Neural crest cell (in vitro differentiated cells): ENCODE results near the gene CTSE. TPM values are rescaled to one million over a fixed set of nuclear protein-coding genes. Genes with fewer than 3 reads are reported as not detected.
"Not testable (repeated sequence)": the region's sequence is repeated elsewhere in the genome, so short reads cannot be mapped to it uniquely, and the experiment has no call there.

Source experiments
- DNase-seq: peaks from one replicate; pipeline ENCODE4 v3.0.0; 2021; ENCODE audit warnings: low read depth, mixed read lengths, low spot score
- H3K27ac Mint-ChIP-seq: one replicate; pipeline ENCODE4 v1.8.0; 2021; ENCODE audit warnings: mild to moderate bottlenecking, mixed read lengths; ENCODE audit not compliant: unreplicated experiment
- H3K27me3 Mint-ChIP-seq: 2 replicates; pipeline ENCODE4 v1.8.0; 2021; ENCODE audit warnings: low read depth, mild to moderate bottlenecking, mixed read lengths
- H3K36me3 Mint-ChIP-seq: 2 replicates; pipeline ENCODE4 v1.8.0; 2021; ENCODE audit warnings: low read depth, mild to moderate bottlenecking, mixed read lengths
- H3K4me1 Mint-ChIP-seq: 2 replicates; pipeline ENCODE4 v1.8.0; 2021; ENCODE audit warnings: mixed read lengths
- H3K4me3 Mint-ChIP-seq: one replicate; pipeline ENCODE4 v1.8.0; 2021; ENCODE audit warnings: mild to moderate bottlenecking, mixed read lengths
- H3K9me3 Mint-ChIP-seq: 2 replicates; pipeline ENCODE4 v1.8.0; 2021; ENCODE audit warnings: mixed read lengths
- total RNA-seq: library from RNA; stranded (reverse); gene quantifications from 2 replicates; pipeline ENCODE4 v1.2.1, GENCODE V29; 2021
- TF ChIP-seq, protein P1 (sequence below): fragments of 200-600 bp; sonication (generic); conservative IDR thresholded peaks from 2 replicates; pipeline ENCODE4 v1.5.0; 2021; ENCODE audit warnings: antibody characterized with exemption, mild to moderate bottlenecking

The CTSE gene
- total RNA-seq, 1 donor from 2014 or later: not detected

DNA sequence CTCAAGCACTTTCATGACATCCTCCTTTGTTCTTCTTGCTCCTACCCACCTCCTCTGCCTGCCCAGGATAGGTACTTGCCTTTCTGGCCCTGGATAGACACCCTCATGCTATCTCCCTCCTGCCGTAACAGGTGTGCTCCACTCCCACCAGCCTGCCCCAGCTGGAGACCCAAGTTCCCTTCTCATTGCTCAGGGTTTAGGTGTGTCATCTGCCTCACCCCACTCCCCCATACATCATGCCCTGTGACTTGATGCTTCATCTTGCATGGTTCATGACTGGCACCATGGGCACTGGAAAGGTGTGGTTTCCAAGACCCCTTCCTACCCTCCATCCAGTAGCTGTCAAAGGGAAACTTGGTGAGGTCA, 35.2 kb upstream of the CTSE start:
- Mint-ChIP-seq H3K4me3 (no peak overlapping the region), H3K9me3 (peaks cover 5% of the 10 kb centered on the region), H3K36me3 (peaks cover 10% of the 10 kb centered on the region), H3K4me1 (peaks cover 27% of the 10 kb centered on the region), H3K27ac (no peak overlapping the region), H3K27me3 (no peaks in the 10 kb centered on the region)
- TF ChIP-seq, protein P1, sequence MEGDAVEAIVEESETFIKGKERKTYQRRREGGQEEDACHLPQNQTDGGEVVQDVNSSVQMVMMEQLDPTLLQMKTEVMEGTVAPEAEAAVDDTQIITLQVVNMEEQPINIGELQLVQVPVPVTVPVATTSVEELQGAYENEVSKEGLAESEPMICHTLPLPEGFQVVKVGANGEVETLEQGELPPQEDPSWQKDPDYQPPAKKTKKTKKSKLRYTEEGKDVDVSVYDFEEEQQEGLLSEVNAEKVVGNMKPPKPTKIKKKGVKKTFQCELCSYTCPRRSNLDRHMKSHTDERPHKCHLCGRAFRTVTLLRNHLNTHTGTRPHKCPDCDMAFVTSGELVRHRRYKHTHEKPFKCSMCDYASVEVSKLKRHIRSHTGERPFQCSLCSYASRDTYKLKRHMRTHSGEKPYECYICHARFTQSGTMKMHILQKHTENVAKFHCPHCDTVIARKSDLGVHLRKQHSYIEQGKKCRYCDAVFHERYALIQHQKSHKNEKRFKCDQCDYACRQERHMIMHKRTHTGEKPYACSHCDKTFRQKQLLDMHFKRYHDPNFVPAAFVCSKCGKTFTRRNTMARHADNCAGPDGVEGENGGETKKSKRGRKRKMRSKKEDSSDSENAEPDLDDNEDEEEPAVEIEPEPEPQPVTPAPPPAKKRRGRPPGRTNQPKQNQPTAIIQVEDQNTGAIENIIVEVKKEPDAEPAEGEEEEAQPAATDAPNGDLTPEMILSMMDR: no peak
- DNase-seq: no peak

DNA sequence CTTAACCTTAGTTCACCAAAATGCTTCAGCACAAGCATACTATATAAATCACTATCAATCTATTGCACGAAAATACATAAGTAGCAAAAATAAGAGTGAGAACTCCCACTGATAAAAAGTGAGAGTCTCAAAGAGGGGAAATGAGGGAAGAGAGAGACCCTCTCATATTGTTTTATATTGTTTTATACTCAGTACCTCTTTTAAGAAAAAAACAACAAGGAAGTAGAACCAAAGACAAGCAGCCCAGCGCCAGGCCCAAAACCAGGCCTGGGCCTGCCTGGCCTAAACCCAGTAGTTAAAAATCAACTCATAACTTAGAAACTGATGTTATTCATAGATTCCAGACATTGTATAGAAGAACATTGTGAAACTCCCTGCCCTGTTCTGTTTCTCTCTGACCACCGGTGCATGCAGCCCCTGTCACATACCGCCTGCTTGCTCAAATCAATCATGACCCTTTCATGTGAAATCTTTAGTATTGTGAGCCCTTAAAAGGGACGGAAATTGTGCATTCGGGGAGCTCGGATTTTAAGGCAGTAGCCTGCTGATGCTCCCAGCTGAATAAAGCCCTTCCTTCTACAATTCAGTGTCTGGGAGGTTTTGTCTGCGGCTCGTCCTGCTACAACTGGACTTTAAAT, 34.7 kb upstream of the CTSE start:
- Mint-ChIP-seq H3K4me1 (peaks cover 28% of the 10 kb centered on the region), H3K36me3 (peaks cover 10% of the 10 kb centered on the region)
- DNase-seq, H3K4me3 Mint-ChIP-seq, H3K27ac Mint-ChIP-seq, H3K27me3 Mint-ChIP-seq, H3K9me3 Mint-ChIP-seq: not testable (repeated sequence)

DNA sequence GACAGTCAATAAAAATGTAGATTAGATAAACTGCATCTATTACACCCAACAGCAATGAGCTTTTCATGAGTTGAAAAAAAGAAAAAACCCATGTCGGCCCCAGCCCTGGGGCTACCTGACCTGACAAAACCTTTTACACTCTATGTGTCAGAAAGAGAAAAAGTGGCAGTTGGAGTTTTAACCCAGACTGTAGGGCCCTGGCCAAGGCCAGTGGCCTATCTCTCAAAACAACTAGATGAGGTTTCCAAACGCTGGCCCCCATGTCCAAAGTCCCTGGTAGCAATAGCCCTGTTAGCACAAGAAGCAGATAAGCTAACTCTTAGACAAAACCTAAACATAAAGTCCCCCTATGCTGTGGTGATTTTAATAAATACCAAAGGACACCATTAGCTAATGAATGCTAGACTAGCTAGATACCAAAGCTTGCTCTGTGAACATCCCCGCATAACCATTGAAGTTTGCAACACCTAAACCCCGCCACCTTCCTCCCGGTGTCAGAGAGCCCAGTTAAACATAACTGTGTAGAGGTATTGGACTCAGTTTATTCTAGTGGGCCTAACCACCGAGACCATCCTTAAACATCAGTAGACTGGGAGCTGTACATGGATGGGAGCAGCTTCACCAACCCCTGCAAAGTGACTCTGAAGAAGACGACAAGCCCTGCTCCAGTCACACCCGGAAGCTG, 32.1 kb upstream of the CTSE start:
- peak overlapping the region; percentile 60 for H3K27ac Mint-ChIP-seq
- H3K36me3 Mint-ChIP-seq: not testable (repeated sequence)

DNA sequence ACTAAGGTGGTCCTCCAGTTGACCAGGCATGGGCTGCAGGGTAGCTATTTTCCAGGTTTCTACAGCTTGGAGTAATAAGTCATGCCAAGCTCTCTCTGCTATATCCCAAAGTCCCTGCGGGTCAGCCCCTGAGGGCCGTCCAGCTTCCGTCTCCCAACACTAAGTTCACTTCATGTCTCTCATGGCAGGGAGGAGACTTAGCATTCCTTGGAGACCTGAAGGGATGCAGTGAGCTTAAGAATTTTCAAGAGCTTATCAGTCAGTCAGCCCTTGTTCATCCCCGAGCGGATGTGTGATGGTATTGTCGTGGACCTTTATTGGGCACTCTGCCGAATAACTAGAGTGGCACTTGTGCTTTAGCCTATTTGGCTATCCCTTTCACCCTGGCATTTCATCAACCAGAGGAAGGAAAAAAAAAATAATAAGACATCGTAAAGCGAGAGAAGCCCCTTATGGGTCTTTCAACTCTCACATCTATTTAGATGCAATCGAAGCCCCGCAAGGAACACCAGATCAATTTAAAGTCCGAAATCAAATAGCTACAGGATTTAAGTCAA, 31.5 kb upstream of the CTSE start:
- peaks cover 35% of the 10 kb centered on the region for H3K4me1 Mint-ChIP-seq
- not testable (repeated sequence) for H3K9me3 Mint-ChIP-seq, H3K27me3 Mint-ChIP-seq, H3K27ac Mint-ChIP-seq, H3K4me3 Mint-ChIP-seq, DNase-seq, H3K36me3 Mint-ChIP-seq

More for the DNA sequence above, 32.1 kb upstream of the CTSE start:
- H3K4me1 Mint-ChIP-seq: peaks cover 35% of the 10 kb centered on the region
- not testable (repeated sequence) for H3K4me3 Mint-ChIP-seq, H3K27me3 Mint-ChIP-seq, DNase-seq, H3K9me3 Mint-ChIP-seq

DNA sequence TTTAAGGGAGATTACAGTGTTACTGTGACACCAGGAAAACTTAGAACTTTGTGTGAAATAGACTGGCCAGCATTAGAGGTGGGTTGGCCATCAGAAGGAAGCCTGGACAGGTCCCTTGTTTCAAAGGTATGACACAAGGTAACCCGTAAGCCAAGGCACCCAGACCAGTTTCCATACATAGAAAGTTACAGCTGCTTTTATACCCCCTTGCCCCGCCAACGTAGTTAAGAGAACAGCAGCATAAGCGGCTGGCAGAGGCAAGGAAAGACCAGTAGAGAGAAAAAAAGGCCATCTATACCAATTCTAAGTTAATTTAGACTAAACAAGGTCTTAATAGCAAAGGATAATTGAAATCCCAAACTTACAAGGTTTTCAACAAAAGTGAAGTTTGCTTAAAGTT, 29.9 kb upstream of the CTSE start:
- not testable (repeated sequence) for H3K4me3 Mint-ChIP-seq, H3K27ac Mint-ChIP-seq, DNase-seq, H3K9me3 Mint-ChIP-seq, H3K27me3 Mint-ChIP-seq, H3K36me3 Mint-ChIP-seq
- peaks cover 26% of the 10 kb centered on the region for H3K4me1 Mint-ChIP-seq

DNA sequence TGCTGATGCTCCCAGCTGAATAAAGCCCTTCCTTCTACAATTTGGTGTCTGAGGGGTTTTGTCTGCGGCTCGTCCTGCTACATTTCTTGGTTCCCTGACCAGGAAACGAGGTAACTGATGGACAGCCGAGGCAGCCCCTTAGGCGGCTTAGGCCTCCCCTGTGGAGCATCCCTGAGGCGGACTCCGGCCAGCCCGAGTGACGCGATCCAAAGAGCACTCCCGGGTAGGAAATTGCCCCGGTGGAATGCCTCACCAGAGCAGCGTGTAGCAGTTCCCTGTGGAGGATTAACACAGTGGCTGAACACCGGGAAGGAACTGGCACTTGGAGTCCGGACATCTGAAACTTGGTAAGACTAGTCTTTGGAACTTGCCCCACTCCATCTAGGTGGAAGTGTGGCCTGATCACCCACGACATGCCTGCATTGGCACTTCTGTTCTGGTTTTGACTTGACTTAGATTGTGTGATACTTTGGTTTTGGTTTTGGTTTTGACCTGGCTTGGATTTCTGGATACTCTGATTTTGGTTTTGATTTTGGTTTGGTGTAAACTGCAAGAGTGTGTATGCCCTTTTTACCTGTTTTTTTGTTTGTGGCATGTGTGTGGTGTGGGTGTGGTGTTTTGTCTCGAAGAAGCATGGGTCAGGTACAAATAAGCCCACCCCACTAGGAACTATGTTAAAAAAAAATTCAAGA, 29.4 kb upstream of the CTSE start, which contains the start of gene RHEX:
Gene RHEX, plus strand, starts transcription at position 255 of the 692 bp plus-strand sequence. CDS start 44,656 bp downstream, outside the sequence.
- peak within 1 kb of the TSS; percentile 13 for H3K4me3 Mint-ChIP-seq
- peak; percentile 8 for DNase-seq
- H3K27me3 Mint-ChIP-seq, H3K36me3 Mint-ChIP-seq, H3K9me3 Mint-ChIP-seq: not testable (repeated sequence)
- H3K4me1 Mint-ChIP-seq: peaks cover 24% of the 10 kb centered on the region
- H3K27ac Mint-ChIP-seq: peak within 1 kb of the TSS; percentile 23

DNA sequence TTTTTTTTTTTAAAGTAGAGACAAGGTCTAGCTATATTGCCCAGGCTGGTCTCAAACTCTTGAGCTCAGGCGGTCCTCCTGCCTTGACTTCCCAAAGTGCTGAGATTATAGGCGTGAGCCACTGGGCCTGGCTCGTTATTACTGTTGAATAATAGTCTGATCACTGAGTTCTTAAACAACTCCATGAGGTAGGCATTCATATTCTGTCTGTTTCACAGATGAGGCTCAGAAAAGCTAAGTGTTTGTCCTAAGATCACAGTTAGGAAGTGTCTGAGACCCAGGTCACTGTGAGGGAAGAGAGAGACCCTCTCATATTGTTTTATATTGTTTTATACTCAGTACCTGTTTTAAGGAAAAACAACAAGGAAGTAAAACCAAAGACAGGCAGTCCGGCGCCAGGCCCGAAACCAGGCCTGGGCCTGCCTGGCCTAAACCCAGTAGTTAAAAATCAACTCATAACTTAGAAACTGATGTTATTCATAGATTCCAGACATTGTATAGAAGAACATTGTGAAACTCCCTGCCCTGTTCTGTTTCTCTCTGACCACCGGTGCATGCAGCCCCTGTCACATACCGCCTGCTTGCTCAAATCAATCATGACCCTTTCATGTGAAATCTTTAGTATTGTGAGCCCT, 28.7 kb upstream of the CTSE start:
- H3K36me3 Mint-ChIP-seq, H3K9me3 Mint-ChIP-seq, DNase-seq, H3K27me3 Mint-ChIP-seq, H3K4me3 Mint-ChIP-seq: not testable (repeated sequence)
- Mint-ChIP-seq H3K4me1 (peaks cover 20% of the 10 kb centered on the region), H3K27ac (peak overlapping the region; percentile 20)

DNA sequence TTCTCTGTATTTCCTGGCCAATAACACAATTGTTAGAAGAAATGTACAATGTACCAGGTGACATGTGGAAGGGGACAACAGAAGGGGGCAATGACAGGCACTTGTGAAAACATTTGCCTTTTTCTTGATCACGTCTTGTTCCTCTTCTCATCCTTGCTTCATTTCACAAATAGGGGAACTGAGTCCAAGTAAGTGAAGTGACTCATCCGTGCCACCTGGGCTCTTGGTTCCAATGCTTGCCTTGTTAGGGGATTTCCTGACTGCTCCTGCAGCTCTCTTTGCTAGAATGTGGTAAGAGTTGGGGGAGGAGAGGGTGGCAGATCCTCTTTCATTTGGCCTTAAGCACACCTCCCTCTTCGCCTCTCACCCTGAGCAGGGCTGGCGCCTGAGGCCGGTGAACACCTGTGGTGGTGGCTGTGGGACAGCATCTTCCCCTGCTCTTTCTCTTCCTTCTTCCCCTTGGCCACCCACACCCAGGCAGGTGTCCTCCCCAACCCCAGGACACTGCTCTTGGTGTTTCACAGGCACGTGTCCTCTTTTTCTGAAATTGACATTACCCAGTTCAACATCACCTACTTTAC, 27.1 kb upstream of the CTSE start:
- TF ChIP-seq, protein P1: no peak
- H3K4me1 Mint-ChIP-seq: peaks cover 16% of the 10 kb centered on the region
- H3K9me3 Mint-ChIP-seq: no peaks in the 10 kb centered on the region
- no peak overlapping the region for H3K4me3 Mint-ChIP-seq
- no peaks in the 10 kb centered on the region for H3K36me3 Mint-ChIP-seq
- no peaks in the 10 kb centered on the region for H3K27me3 Mint-ChIP-seq
- H3K27ac Mint-ChIP-seq: no peak overlapping the region
- no peak for DNase-seq
